Large intestine (tissue), 3 donors: ENCODE results near the gene AEBP1. TPM values are rescaled to one million over a fixed set of nuclear protein-coding genes. Genes with fewer than 3 reads are reported as not detected.

ENCODE experiments used
- DNase-seq, 2 donors: peaks; one replicate each; pipeline versions ENCODE4 v3.0.0 to v3.0.0-alpha.2; 2013
- H3K27ac ChIP-seq: one replicate; pipeline ENCODE4 v1.5.1; 2013; ENCODE audit warnings: low read length
- H3K27me3 ChIP-seq: 2 replicates; pipeline ENCODE4 v1.6.1; 2013; ENCODE audit warnings: low read length; ENCODE audit not compliant: control insufficient read depth, insufficient read depth
- H3K36me3 ChIP-seq: 2 replicates; pipeline ENCODE4 v1.6.1; 2013; ENCODE audit warnings: low read length; ENCODE audit not compliant: control insufficient read depth, insufficient read depth
- H3K4me1 ChIP-seq: one replicate; pipeline ENCODE4 v1.6.1; 2013; ENCODE audit warnings: low read length; ENCODE audit not compliant: control insufficient read depth, insufficient read depth
- H3K4me3 ChIP-seq: one replicate; pipeline ENCODE4 v1.5.1; 2013; ENCODE audit warnings: low read length
- H3K9me3 ChIP-seq: one replicate; pipeline ENCODE4 v1.6.1; 2013; ENCODE audit warnings: mild to moderate bottlenecking, low read depth, low read length, moderate library complexity; ENCODE audit not compliant: control insufficient read depth
- WGBS: methylation state at CpG from one replicate; pipeline ENCODE4 v1.1.5; 2013; ENCODE audit warnings: low lambda C conversion rate; ENCODE audit not compliant: insufficient coverage; 5-methylcytosine and 5-hydroxymethylcytosine counted together
- polyA plus RNA-seq: library from polyadenylated mRNA; unstranded; fragments of 120-200 nt; gene quantifications from one replicate; pipeline ENCODE4 v1.2.1, GENCODE V29; 2013

AEBP1 gene
- polyA plus RNA-seq, 1 donor, result 23.1 TPM

DNA sequence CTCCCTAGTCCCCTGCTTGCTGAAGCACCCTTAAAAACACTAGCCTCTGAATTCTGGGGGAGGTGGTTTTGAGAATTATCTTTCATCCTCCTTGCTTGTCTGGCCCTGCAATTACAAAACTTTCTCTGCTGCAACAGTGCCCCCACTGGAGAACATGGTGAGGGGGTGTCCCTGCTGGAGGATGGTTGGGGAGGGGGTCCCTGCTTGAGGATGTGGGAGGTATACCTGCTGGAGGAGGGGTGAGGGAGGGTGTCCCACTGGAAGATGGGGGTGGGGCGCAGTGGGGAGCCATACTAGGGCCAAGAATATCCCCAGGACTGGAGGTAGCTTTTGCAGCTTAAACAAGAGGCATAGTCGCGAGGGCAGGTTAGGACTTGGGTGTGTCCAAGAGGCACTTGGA is 18.6 kb upstream of the AEBP1 start:
- H3K4me3 ChIP-seq, result no peak overlapping the region
- no peaks in the 10 kb centered on the region for H3K27me3 ChIP-seq
- H3K9me3 ChIP-seq, result no peaks in the 10 kb centered on the region
- no peak overlapping the region for H3K27ac ChIP-seq
- H3K36me3 ChIP-seq, result peaks cover 2% of the 10 kb centered on the region
- DNase-seq, result no peak
- H3K4me1 ChIP-seq, result no peaks in the 10 kb centered on the region
- WGBS, result no CpG with 5 or more reads among the region's 3 CpGs

GRCh38 chr7:44086627-44087026 is 17.5 kb upstream of the AEBP1 start:
- no peak overlapping the region for H3K27ac ChIP-seq
- DNase-seq, result no peak
- H3K36me3 ChIP-seq, result no peaks in the 10 kb centered on the region
- H3K4me3 ChIP-seq, result no peak overlapping the region
- H3K27me3 ChIP-seq, result no peaks in the 10 kb centered on the region
- no CpG with 5 or more reads among the region's 3 CpGs for WGBS
- H3K4me1 ChIP-seq, result no peaks in the 10 kb centered on the region
- H3K9me3 ChIP-seq, result no peaks in the 10 kb centered on the region

DNA sequence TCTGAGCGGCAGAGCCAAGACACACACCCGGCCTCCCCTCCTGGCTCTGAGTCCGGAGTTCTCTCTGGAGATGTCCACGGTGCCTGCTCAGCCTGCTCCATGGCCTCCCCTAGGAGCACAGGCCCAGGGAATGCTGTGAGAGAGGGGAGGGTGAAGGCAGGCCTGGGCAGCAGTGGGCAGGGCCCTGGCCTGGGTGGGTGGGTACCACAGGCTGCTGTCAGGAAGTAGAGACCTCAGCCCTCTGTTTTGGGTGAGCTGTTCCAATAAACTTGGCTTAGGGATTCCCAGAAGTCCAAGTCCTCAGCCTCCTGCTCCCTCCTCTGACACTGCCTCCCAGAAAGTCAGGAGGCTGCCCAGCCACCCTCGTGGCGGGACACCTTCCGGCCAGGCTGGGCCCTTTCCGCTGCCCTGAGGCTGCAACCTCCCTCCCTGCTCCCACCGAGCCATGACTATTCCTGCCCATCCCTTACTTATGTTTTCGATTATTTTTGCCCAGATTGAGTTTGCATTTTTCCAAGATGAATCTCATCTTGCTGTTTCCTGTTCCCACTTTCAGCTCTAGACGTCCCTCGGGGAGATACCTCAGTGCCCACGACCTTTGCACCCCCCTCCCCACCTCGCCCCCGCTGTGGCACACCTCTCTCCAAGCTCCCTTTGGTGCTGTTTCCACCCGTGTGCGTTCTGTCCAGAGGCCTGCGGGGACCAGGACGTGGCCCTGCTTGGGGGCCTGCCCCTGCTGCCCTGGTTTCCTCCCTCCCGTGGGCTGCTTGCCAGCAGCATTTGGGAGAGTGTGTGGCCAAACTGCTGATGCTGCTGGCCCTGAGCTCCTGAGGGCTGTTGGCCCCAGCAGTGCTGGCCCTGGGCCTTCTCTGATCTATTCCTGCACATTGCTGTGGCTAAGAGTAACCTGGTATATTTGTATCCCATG is 16.0 kb upstream of the AEBP1 start:
- Histone ChIP-seq H3K9me3 (no peaks in the 10 kb centered on the region), H3K4me1 (no peaks in the 10 kb centered on the region), H3K27me3 (no peaks in the 10 kb centered on the region), H3K4me3 (no peak overlapping the region), H3K27ac (no peak overlapping the region), H3K36me3 (no peaks in the 10 kb centered on the region)
- no peak for DNase-seq
- 93% methylated on average over 3 of the region's 20 CpGs for WGBS

DNA sequence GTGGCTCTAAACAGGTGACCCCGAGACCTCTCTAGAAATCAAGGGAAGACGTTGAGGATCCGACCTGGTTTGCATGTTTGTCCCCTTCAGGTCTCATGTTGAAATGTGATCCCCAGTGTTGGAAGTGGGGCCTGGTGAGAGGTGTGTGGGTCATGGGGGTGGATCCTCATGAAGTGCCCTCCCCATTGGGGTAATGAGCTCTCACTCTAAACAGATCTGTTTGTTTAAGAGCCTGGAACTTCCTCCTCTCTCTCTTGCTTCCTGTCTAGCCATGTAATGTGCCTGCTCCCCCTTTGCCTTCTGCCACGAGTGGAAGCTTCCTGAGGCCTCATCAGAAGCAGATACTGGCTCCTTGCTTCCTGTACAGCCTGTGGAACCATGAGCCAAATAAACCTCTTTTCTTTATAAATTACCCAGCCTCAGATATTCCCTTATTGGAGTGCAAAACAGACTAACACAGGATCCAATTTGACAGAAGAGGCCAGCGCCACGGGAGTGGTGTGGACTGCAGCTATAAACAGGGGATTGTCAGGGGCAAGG is 11.0 kb upstream of the AEBP1 start:
- Histone ChIP-seq H3K4me1 (no peaks in the 10 kb centered on the region), H3K9me3 (no peaks in the 10 kb centered on the region), H3K27ac (no peak overlapping the region), H3K4me3 (no peak overlapping the region), H3K36me3 (no peaks in the 10 kb centered on the region), H3K27me3 (no peaks in the 10 kb centered on the region)
- no peak for DNase-seq
- WGBS, result no CpG with 5 or more reads among the region's 6 CpGs

DNA sequence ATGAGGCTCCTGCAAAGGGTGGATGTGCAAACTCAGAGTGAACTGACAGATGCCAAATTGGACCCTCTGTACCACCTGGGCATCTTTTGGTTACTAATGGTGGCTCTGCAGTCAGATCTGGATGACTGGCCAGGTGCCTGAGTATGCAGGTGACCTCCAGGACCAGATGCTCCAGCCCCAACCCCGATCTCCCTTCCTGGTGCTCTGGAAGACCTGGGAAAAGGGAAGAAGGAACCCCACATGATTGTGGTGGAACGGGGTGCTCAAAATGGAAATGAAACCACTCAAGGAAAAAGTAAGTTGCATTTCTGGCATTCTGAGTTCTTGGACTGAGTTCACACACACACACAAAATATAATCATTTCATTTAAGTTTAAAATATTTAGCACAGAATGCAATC is 9.8 kb upstream of the AEBP1 start:
- no peak overlapping the region for H3K27ac ChIP-seq
- WGBS, result no CpG with 5 or more reads among the region's 2 CpGs

GRCh38 chr7:44094883-44095592 is 9.1 kb upstream of the AEBP1 start:
- Histone ChIP-seq H3K4me1 (no peaks in the 10 kb centered on the region), H3K4me3 (no peak overlapping the region), H3K27ac (no peak overlapping the region), H3K27me3 (no peaks in the 10 kb centered on the region), H3K9me3 (no peaks in the 10 kb centered on the region), H3K36me3 (no peaks in the 10 kb centered on the region)
- WGBS, result no CpG with 5 or more reads among the region's 2 CpGs
- DNase-seq, result no peak

More for the DNA sequence above, 9.8 kb upstream of the AEBP1 start:
- Histone ChIP-seq H3K4me3 (no peak overlapping the region), H3K4me1 (no peaks in the 10 kb centered on the region), H3K9me3 (no peaks in the 10 kb centered on the region), H3K27me3 (no peaks in the 10 kb centered on the region), H3K36me3 (no peaks in the 10 kb centered on the region)
- no peak for DNase-seq

DNA sequence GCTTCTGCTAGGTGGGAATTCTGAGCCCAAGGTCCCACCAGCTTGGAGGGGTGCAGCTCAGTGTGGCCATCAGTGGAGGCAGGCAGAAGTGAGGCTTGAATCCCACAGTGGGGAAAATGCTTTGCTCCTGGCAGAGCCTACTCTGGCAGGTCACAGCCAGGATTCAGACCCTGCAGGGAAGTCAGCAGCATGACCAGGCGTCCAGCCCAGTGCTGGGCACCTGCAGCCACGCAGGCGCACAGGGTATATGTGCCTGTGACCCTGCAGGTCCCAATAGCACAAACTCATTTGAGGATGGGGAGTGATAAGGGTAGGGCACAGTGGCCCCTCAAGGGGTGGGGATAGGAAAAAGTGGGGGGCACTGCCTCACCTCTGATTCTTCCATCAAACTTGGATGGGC is 8.4 kb upstream of the AEBP1 start:
- Histone ChIP-seq H3K4me1 (no peaks in the 10 kb centered on the region), H3K27me3 (no peaks in the 10 kb centered on the region), H3K36me3 (no peaks in the 10 kb centered on the region), H3K4me3 (no peak overlapping the region), H3K9me3 (no peaks in the 10 kb centered on the region), H3K27ac (no peak overlapping the region)
- no peak for DNase-seq
- WGBS, result no CpG with 5 or more reads among the region's 3 CpGs

- no CpG with 5 or more reads among the region's 8 CpGs for WGBS
- Histone ChIP-seq H3K27me3 (no peaks in the 10 kb centered on the region), H3K9me3 (no peaks in the 10 kb centered on the region), H3K36me3 (no peaks in the 10 kb centered on the region), H3K27ac (no peak overlapping the region), H3K4me3 (no peak overlapping the region), H3K4me1 (no peaks in the 10 kb centered on the region)
- no peak for DNase-seq
These were observed 7.7 kb upstream of the AEBP1 start for GRCh38 chr7:44096326-44096881.

DNA sequence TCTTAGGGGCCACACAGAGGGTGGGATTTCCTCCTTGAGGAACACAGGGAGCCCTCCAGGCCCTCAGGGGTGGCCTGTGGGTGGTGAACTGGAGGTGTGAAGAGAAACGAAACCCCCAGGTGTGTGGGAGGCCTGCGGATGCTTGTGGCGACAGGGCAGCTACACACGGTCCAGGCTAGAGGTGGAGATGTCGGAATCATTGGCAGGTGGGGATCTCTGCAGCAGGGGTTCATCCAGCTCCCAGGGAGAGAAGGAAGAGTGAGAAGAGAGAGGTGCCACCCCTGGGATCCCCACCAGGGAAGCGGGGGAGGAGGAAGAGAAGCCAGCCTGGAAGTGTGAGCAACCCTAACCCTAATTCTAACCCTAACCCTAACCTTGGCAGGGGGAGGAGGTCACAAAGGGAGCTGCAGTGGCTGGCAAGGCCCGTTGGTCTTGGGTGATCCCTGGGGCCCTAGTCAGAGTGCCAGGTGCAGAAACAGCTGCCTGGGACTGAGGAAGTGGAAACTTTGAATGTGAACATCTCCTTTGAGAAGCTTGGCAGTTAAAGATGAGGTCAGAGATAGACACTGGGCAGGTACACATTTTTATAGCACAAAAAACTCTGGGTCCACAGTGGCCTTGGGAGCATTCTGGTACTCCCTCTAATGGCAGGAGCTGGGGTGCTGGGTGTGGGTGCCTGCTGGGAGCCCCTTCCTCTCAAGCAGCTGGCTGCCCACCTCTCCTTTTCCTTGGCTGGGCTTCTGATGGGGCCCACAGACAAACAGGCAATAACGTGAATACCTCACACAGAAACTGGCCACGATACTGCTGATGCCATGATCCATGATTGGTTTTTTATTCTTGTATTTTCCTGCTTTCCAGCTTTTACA is 6.8 kb upstream of the AEBP1 start:
- Histone ChIP-seq H3K4me1 (no peaks in the 10 kb centered on the region), H3K9me3 (no peaks in the 10 kb centered on the region), H3K27ac (no peak overlapping the region), H3K4me3 (no peak overlapping the region), H3K27me3 (peaks cover 4% of the 10 kb centered on the region), H3K36me3 (no peaks in the 10 kb centered on the region)
- no CpG with 5 or more reads among the region's 9 CpGs for WGBS
- no peak for DNase-seq
